HG02884 (cell line): ENCODE measurements around the gene SYMPK.

Experiments used
- ATAC-seq: cut with Tn5 transposase; IDR thresholded peaks from one replicate; pipeline ENCODE4 v1.9.1; 2021; ENCODE audit warnings: mild to moderate bottlenecking, moderate library complexity; ENCODE audit not compliant: unreplicated experiment

The SYMPK gene

DNA sequence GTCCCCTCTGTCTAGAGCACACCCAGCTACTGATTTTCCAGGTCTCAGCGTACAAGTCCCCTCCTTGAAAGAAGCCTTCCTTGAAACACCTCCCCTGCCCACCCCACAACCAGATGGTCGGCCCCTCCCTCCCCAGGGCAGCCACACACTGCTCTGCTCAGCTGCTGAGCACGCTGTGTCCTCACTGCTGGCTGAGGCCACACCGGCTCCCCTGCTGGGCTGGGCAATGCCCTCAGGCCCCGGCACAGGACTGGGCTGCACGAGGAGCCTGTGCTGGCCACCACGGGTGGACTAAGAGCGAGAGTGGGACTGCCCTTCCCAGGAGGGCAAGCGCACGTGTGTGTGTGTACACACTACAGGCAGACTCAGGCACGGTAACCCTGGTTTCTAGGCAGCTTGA, 36.0 kb downstream of the SYMPK start:
- ATAC-seq, result no peak

DNA sequence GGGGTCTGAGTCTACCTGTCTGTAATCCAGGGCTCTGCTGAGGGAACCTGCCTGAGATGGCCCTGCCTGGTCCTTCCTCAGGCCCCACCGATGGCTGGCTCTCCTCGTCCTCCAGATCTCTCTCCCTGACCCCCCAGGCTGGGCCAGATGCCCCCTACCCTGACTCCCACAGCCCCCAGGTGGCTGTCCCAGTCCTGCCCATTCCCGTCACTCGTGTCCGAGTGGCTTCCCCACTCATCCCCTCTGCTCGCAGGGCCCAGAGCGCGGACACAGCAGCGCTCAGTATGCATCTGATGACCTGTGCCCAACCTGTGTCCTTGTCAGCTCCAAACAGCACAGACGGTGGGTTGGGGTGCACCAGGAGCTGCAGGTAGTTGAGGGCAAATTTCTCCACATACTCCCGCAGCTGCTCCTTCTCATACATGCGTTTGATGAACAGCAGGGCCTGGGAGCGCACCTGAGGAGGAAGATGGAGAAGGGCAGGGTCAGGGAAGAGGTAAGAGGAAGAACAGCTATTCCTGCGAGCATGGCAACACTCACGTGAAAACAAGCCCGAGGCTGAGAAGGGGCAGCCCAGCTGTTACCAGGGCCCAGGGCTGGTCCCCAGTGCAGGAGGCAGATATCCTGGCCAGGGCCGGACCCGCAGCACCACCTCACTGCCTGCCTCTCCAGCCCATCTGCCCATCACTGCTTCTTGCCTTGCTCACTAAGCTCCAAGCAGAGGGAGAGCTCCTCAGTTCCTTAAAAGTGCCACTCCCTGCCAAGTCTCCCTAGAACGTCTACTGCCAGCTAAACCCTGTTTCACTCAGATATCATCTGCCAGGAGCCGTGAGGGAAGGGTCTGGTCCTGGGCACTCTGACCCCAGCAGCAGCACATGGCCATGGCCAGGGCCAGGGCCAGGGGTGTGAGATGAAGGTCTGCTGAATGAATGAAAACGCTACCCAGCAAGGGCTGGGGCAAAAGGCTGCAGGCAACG, 36.7 kb downstream of the SYMPK start:
- no peak for ATAC-seq

DNA sequence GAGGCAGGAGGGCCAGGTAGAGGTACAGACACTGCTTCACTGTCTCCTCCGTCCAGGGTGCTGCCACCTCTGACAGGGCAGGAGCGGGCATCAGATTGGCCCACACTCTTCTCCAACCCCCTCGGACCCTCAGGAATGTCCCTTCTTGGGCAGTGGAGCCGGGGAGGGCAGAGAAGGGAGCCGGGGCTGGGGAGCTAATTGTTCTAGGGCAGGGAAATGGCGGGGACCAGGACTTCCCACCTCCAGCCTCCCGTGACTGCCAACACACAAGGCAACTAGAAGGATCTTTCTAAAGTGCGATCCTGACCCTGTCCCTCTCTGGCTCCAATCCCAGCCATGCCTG, 37.7 kb downstream of the SYMPK start:
- no peak for ATAC-seq

DNA sequence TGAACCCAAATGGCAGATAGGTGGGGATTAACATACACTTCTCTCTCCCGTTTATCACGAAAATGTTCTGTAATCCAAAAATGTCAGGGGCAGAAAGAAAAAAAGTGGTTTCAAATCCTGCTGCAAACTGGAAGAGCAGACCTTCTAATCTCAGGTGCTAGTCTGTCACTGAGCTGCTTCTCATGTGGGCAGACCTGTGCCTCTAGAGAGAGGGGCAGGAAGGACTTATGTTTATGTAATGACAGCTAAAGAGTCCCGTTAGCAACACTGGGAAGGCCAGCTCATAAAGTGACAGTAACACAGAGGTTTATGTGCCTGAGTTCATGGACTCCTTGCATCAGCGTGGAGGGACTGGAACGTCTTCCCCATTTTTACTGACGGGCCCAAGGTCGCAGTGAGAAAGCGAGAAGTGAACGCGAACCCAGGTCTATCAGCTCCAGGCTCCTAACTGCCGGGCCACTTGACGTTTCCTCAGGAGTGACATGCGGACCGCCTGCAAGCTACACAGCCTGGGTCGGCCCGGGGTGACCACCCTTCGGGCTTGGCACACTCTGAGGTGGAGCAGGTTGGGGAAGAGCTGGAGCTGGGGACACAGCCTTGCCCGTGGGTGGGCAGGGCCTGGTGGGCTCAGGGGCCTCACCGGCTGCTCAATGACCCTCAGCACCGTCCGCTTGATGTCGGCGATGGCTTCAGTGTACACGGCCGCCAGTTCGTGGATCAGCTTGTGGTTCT, 38.2 kb downstream of the SYMPK start:
- no peak for ATAC-seq

DNA sequence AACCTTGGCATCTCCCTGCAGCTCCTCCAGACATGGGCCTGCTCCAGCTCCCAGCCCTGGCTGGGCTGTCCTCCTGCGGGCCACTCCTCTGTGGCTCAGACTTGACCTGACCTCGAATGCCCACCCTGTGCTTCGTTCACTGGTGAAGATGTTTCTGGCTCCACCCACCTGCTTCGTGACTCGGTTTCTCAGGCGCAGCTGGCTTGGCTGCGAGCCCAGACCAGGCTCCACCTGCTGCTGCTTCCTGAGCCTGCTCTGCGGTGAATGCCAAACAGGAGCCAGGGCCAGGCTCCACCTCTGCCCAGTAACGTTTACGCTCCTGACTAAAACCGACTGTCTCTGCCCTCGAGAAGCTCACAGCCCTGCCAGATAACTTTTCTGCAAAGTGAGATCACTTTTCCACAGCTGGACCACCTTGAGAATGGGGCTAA, 38.9 kb downstream of the SYMPK start:
- ATAC-seq, result no peak

DNA sequence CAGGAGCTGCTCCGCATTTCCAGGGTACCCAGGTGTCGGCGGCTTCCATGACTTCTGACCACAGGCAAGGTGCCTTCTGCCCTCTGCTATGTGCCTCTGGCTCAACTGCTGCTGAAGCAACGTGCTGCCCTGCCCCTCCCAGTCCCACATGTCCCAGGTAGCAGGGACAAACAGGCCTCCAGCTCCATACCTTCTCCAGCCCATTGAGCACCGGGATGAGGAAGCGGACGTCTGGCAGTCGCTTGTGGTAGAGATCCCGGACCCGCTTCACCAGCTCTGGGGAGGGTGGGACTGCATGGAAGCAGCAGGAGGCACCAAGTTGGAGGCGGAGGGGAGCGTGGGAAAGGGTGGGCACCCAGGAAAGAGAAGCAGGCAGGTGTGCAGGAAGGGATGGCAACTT, 39.8 kb downstream of the SYMPK start:
- no peak for ATAC-seq

DNA sequence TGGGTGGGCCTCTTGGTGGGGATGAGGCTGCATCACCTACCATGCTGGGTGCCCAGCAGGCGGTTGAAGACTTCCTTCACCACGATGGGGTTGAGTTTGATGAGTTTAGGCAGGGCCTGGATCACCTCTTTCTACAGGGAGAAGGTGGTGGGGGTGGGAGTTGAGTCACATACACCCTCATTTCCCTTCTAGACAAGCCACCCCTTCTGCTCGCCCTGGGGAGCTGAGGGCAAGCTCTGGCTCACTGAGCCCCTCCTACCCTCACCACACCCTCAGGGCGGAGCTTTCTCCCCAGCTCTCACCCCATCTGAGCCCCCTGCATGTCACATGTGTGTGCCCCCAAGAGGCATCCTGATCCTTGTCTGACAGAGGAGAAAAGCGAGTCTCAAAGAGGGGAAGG, 40.2 kb downstream of the SYMPK start:
- ATAC-seq, result no peak

DNA sequence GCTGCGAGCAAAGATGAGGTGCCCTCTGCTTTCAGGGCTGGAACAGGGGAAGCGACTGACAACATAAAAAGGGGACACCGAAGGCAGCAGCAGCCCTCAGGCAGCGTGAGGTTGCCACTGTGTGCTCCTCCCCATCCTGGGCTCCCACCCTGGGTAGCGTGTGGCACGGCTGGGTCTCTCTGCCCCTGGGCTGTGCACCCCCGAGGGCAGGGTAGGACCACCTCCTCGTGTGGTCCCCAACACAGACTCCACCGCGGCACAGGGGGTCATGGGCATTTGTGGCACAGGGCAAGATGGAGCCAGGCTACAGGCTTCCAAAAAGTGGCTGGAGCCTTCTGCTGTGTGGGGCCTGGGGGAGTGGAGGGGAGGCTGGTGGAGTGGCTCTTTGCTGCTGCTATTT, 41.4 kb downstream of the SYMPK start:
- no peak for ATAC-seq

DNA sequence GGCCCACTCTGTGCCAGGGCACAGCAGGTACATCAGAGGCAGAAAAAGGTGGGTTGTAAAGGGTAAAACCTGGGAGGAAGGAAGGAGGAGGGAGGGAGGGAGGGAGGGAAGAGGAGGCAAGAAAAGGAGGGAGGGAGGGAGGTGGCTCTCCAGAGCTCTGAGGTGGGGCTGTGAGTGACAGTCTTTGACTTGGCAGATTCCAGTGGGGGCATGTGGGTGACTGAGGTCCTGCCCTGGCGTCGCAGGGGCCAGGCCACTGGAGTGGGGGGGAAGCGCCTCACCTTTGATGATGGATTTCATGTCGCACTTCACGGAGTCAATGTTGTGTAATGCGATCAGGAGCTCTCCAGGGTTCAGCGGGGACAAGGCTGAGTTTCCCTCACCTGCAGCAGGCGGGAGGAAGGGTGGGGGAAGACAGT, 41.8 kb downstream of the SYMPK start:
- ATAC-seq, result no peak

DNA sequence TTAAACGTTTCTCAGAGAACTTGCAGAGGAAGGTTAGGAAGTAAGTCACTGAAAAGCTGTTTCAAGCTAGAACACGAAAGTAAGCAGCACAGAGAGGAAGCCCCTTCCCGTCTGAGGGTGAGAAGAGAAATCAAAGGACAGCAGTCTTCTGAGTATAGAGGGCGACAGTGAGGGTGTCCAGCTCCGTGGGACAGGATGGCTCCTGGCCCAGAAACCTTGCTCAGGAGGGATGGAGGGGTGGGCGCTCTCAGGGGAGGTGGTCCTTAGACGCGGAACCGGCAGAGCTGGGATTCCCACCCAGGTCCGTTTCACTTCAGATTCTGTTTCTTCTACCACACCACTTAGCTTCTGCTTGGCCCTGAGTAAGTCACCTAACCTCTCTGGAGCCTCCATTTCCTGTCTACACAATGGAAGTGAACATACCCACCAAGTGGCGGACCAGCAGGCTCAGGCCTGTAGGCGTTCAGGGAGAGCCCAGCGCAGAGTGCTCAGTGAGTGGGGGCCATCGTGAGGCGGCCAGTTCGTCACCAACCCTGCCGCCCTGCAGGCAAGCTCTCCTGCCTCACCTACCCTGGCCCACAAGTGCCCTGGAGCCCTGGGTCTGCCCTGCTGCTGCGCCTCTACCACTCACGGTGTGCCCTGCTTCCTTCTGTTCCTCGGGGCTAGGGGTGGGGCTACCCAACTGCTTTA, 42.4 kb downstream of the SYMPK start:
- no peak for ATAC-seq

DNA sequence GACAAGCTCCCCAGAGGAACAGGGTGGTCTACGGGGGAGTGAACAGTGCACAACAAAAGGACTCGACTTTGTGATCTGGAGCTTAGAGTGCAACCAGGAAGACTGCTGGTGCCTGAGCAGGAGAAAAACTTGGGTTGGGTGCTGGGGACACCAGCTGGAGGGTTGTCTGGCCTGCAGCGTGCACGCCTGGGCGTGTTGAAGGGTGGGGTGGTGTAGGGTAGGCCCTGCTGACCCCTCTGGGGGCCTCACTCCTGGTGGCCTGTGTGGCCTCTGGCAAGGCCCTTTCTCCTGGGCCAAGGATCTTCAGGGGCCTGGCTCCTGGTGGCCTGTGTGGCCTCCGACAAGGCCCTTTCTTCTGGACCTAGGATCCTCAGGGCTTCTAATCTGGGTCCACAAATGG, 43.2 kb downstream of the SYMPK start:
- no peak for ATAC-seq

DNA sequence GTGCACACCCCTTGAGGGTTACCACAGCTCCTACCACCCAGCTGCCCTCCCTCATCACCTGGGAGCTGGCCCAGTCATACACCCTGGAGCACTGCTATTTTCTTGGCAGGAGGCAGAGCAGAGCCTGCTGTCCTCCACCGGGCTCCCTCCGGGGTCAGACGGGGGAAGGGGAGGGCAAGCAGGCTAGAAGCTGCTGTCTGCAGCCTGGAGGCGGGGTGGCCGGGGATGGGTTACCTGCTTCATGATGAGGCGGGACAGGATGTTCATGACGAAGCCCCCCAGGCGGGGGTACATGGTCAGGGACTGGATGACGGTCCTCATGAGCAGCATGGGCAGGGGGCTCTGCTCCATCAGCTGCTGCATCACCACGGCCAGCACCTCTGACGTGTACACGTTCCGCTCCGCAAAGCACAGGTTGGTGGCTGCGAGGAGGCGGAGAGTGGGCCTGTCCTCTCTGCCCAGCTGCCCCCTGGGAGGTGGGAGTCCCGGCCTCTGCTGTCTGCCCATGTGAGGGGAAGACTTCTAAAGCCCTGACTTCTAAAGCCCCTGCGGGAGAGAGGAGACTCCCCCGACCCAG, 45.1 kb downstream of the SYMPK start:
- no peak for ATAC-seq

DNA sequence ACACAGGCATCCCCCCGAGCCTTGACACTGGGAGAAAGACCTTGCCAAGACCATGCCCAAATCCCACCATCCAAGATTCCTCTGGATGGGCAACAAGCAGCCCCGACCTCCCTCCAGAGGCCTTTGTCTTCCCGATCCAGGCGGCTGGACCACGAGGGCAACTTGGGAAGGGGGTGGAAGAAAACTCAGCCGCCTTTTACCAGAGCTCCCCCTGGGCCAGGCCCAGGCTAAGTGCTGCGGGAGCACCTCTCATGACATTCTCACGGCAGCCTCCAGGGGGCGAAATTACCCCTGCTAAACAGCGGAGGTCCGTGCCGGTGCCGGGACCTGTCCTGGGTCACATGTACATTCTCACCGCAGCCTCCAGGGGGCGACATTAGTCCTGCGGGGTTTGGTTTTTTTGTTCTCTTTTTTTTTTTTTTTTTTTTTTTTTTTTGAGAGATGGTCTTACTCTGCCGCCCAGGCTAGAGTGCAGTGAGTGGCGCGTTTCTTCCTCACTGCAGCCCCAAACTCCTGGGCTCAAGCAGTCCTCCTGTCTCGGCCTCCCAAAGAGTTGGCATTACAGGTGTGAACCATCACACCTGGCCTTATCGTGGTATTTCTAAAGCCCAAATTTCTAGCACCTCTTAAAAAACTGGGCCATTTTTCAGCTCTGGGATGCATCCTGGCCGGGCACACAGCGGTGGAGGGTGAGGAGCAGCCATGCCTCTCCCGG, 45.8 kb downstream of the SYMPK start:
- ATAC-seq, result peak; percentile 79

DNA sequence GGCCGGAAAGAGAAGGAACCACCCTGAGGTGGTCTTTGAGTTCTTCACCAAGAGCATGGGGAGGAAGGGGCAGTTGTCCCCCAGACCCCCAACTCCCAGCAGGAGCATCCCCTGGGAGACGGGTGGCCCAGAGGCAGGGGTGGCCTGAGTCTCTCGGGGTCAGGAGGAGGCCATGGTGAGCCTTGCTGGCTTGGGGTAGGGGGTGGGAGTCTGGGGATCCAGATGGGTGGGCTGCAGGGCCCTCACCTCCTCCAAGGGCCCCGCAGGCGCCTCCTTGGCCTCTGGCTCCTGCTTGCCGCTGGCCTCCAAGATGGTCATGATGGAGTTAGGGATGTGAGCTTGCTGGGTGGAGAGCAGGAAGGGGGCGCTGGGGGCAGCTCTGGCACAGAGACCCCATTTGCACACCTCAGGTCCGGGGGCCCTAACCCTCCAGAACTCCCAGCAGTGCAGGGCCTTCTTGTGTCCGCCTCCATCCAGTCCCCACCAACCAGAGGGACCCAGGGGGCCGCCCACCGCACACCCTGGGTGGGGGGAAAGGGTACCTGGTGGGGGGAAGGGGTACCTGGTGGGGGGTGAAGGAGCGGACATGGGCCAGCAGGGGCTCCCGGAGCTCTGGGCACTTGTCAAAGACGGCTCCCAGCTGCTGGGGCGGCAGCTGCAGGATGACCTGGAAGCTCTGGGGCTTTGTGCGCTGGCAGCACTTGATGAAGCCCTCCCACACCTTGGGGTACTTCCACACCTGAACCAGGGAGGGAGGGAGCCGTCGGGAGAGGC, 46.5 kb downstream of the SYMPK start:
- ATAC-seq, result no peak

DNA sequence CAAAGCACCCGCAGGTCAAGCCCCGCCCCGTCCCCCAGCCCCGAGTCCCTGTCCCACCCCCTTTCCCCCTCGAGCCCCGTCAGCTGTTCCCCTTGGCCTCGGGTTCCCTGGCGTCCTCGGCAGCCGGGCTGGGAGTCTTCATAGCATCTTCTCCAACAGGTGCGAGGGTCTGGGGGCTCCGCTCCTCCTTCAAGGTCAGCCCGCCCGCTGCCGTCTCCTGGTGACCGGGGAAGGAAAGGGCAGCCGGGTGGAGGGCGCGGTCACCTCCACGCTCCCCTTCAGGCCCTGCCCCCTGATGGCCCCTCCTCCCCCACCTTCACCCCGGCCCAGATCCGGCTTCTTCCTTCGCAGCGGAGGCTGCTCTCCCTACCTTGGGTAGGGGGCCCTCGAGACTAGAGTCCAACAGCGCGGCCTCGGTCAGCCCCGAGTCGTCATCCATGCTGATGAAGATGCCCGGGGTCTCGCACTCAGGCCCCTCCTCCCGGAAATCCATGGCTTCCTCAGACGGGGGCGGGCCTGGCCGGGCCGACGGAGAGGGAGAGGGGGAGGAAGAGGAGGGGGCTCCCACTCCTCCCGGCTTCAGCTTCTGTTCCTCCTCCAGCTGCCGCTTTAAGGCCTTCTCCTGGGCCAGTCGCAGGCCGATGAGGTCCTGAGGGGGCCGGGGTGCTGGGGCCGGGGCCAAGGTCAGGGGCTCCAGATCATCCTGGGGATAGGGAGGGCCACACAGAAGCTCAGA, 47.3 kb downstream of the SYMPK start:
- ATAC-seq, result no peak

DNA sequence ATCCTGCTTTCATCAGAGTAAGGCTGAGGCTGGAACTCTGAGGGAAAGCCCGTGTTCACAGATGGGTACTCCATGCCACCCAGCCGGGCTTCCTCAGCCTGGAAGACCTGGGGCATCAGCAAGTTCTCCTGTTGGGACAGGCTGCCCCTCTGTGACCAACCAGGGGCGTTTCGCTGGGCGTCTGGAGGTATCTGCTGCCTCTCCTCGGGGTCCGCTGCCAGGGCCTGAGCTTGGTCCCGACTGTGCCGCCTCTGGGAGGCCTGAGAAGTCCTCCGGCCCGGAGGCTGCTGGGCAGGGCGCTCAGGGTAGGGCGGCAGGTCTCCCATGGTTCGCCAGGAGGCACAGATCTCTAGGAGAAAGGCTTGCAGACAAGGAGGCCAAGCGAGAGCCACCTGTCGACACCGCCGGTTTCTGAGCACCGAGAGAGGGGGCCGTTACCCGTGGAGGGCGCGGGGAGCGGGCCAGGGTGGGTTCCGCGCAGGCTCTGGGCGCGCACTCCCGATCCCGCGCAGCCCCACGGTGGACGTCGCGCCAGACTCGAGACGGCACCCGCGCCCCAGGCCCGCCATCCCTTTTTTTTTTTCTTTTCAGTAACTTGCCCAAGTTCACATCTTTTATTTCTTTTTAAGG, 48.0 kb downstream of the SYMPK start, which contains the start of gene RSPH6A:
RSPH6A (minus strand) TSS at position 458 of the 630 bp plus-strand sequence; CDS start at position 326, 132 bp downstream.
- no peak for ATAC-seq

DNA sequence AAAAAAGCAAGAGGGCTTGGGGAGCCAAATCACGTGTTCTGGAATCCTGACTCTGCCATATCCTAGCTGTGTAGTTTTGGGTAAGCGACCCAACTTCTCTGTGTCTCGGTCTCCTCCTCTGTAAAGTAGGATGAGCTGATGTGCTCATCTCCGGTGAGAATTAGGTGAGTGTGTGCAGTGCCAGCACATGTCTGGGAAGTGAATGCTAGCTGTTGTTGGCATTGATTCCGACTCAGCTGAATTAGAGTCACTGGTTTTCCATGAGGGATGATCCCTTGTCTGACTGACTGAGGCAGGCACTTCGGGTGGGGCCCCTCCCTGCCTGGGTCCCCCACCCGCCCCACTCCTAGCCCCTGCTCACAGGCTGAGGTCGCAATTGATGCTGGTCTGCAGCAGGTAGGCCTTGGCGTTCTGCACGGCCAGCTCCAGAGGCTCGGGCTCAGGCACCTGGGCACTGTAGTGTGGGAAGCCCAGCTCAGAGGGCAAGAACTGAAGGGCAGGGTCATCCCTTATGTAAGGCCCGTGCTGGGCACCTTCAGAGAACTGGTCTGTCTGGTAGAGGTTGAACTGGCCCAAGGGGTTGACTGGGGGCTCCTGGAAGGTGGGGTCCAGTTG, 48.7 kb downstream of the SYMPK start:
- no peak for ATAC-seq

DNA sequence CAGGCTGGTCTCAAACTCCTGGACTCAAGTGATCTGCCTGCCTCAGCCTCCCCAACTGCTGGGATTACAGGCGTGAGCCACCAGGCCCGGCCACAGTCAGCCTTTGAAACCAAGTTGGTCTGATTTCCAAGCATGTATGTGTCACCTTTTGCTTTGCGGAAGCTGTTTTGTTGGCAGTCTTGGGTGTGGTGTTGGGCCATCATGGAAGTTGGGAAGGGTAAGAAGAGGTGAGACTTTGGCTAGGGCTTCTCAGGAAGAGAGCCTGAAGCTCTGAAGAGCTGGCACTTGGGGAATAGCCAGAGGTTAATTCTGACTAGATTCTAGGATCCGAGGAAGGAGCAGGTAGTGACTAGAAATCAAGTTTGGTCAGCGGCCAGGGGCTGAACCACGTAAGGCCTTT, 50.6 kb downstream of the SYMPK start:
- no peak for ATAC-seq
